SU-DHL-6 (cell line): Measurements from ENCODE around the gene ATG4C.
A peak's percentile ranks its signal among the peaks of the same experiment; 100 is the strongest.

ENCODE experiments used
- H2AFZ ChIP-seq: fragments of 200-600 bp; sonication (generic); 2 replicates; pipeline ENCODE4 v1.6.1; 2014; ENCODE audit warnings: low read depth, mild to moderate bottlenecking, moderate library complexity, mixed read lengths, antibody characterized with exemption, low read length; ENCODE audit not compliant: severe bottlenecking
- H3F3A ChIP-seq: fragments of 200-600 bp; shearing (Covaris generic); 2 replicates; pipeline ENCODE4 v1.6.0; 2016; ENCODE audit warnings: antibody characterized with exemption, mild to moderate bottlenecking; ENCODE audit not compliant: insufficient read depth
- H3K27ac ChIP-seq: fragments of 200-600 bp; sonication (generic); 2 replicates; pipeline ENCODE4 v1.5.1; 2016; ENCODE audit warnings: low read depth, mild to moderate bottlenecking, low read length, moderate library complexity, mixed read lengths
- H3K27me3 ChIP-seq: fragments of 200-600 bp; sonication (generic), shearing (Covaris generic); 2 replicates; pipeline ENCODE4 v1.6.0; 2014; ENCODE audit warnings: mild to moderate bottlenecking, low read length
- H3K36me3 ChIP-seq: fragments of 200-600 bp; sonication (generic); 2 replicates; pipeline ENCODE4 v1.6.1; 2014; ENCODE audit warnings: mild to moderate bottlenecking, low read length, mixed read lengths
- H3K4me2 ChIP-seq: fragments of 300-600, 200-600 bp; shearing (Covaris generic), sonication (generic); 2 replicates; pipeline ENCODE4 v1.6.0; 2014; ENCODE audit warnings: low read length, low read depth, mild to moderate bottlenecking; ENCODE audit not compliant: poor library complexity, severe bottlenecking
- H3K4me3 ChIP-seq: fragments of 200-600 bp; sonication (generic); 2 replicates; pipeline ENCODE4 v1.5.1; 2014; ENCODE audit warnings: antibody characterized with exemption, low read length, mild to moderate bottlenecking, mixed read lengths; ENCODE audit not compliant: insufficient read depth, poor library complexity, severe bottlenecking
- H3K79me2 ChIP-seq: fragments of 200-600 bp; sonication (generic); 2 replicates; pipeline ENCODE4 v1.6.1; 2014; ENCODE audit warnings: mild to moderate bottlenecking, low read length, moderate library complexity; ENCODE audit not compliant: insufficient read depth
- H3K9ac ChIP-seq: fragments of 200-600 bp; sonication (generic); 2 replicates; pipeline ENCODE4 v1.7.0; 2014; ENCODE audit warnings: mild to moderate bottlenecking, low read length
- H3K9me2 ChIP-seq: fragments of 200-600 bp; sonication (generic); replicated peaks from 2 replicates; pipeline ENCODE4 v1.6.1; 2014; ENCODE audit warnings: low read length; ENCODE audit not compliant: insufficient read depth
- H3K9me3 ChIP-seq: fragments of 200-600 bp; sonication (generic); 2 replicates; pipeline ENCODE4 v1.6.1; 2014; ENCODE audit warnings: low read length, mixed read lengths; ENCODE audit not compliant: insufficient read depth
- H4K20me1 ChIP-seq: fragments of 200-600 bp; sonication (generic); 2 replicates; pipeline ENCODE4 v1.6.1; 2014; ENCODE audit warnings: low read depth, mild to moderate bottlenecking, antibody characterized with exemption, low read length, moderate library complexity, mixed read lengths
- CTCF ChIP-seq: fragments of 200-600 bp; sonication (generic); IDR thresholded peaks from one replicate; pipeline ENCODE4 v1.5.1; 2017; ENCODE audit warnings: antibody characterized with exemption, mild to moderate bottlenecking, low read length, moderate library complexity; ENCODE audit not compliant: insufficient read depth, poor library complexity, severe bottlenecking
- EZH2phosphoT487 ChIP-seq: fragments of 200-600 bp; sonication (generic), shearing (Covaris generic); conservative IDR thresholded peaks from 2 replicates; pipeline ENCODE4 v1.6.1; 2018; ENCODE audit warnings: mild to moderate bottlenecking, antibody characterized with exemption, low read length, moderate library complexity, mixed read lengths

The ATG4C gene

GRCh38 chr1:62841587-62842169 is 57.7 kb downstream of the ATG4C start:
- TF ChIP-seq CTCF = peak; percentile 34
- TF ChIP-seq EZH2phosphoT487 = no peak
- no peaks in the 10 kb centered on the region for H3K9me3 ChIP-seq
- H3K36me3 ChIP-seq = peaks cover 10% of the 10 kb centered on the region; the same call in 1 of the 2 replicates
- H3K27me3 ChIP-seq = no peaks in the 10 kb centered on the region
- H3K9me2 ChIP-seq = no peaks in the 10 kb centered on the region
- peaks cover 18% of the 10 kb centered on the region; the same call in 1 of the 2 replicates for H3F3A ChIP-seq
- no peak overlapping the region for H3K4me3 ChIP-seq
- no peak overlapping the region for H3K9ac ChIP-seq
- H4K20me1 ChIP-seq = 0 out of 2 replicates have a peak, but pooled peaks cover 8% of the 10 kb centered on the region
- H3K79me2 ChIP-seq = no peaks in the 10 kb centered on the region
- H2AFZ ChIP-seq = no peak overlapping the region
- H3K27ac ChIP-seq = no peak overlapping the region
- H3K4me2 ChIP-seq = no peak overlapping the region

- H3K4me2 ChIP-seq = no peak overlapping the region
- no peaks in the 10 kb centered on the region for H3K9me2 ChIP-seq
- 0 out of 2 replicates have a peak, but pooled peaks cover 8% of the 10 kb centered on the region for H4K20me1 ChIP-seq
- H3K36me3 ChIP-seq = peaks cover 10% of the 10 kb centered on the region; the same call in 1 of the 2 replicates
- no peaks in the 10 kb centered on the region for H3K9me3 ChIP-seq
- no peaks in the 10 kb centered on the region for H3K79me2 ChIP-seq
- no peak overlapping the region for H3K9ac ChIP-seq
- no peak overlapping the region for H2AFZ ChIP-seq
- H3K4me3 ChIP-seq = no peak overlapping the region
- no peak overlapping the region for H3K27ac ChIP-seq
- no peak for TF ChIP-seq CTCF
- no peak for TF ChIP-seq EZH2phosphoT487
- peaks cover 18% of the 10 kb centered on the region; the same call in 1 of the 2 replicates for H3F3A ChIP-seq
- no peaks in the 10 kb centered on the region for H3K27me3 ChIP-seq
These were observed 60.1 kb downstream of the ATG4C start for GRCh38 chr1:62844030-62844429.

- Histone ChIP-seq H3K9ac (no peak overlapping the region), H3K9me2 (no peaks in the 10 kb centered on the region), H3F3A (no peaks in the 10 kb centered on the region), H3K4me3 (no peak overlapping the region), H3K27ac (no peak overlapping the region), H4K20me1 (no peaks in the 10 kb centered on the region), H3K27me3 (no peaks in the 10 kb centered on the region), H3K79me2 (no peaks in the 10 kb centered on the region), H3K9me3 (no peaks in the 10 kb centered on the region), H3K36me3 (peaks cover 4% of the 10 kb centered on the region; the same call in 1 of the 2 replicates), H2AFZ (no peak overlapping the region), H3K4me2 (no peak overlapping the region)
- TF ChIP-seq CTCF (no peak), EZH2phosphoT487 (no peak)
These were observed 65.1 kb downstream of the ATG4C start for GRCh38 chr1:62849031-62849430.
